DOHH2 (cell line): ENCODE results near the gene SNRNP48.

Source experiments
- CTCF ChIP-seq: fragments of 200-600 bp; sonication (generic); IDR thresholded peaks from one replicate; pipeline ENCODE4 v1.5.1; 2014; ENCODE audit warnings: antibody characterized with exemption, mild to moderate bottlenecking, low read depth, low read length; ENCODE audit not compliant: poor library complexity, severe bottlenecking
- EZH2phosphoT487 ChIP-seq: fragments of 200-600 bp; sonication (generic); IDR thresholded peaks from 2 replicates; pipeline ENCODE4 v1.6.1; 2017; ENCODE audit warnings: borderline replicate concordance, mild to moderate bottlenecking, antibody characterized with exemption, low read length, moderate library complexity, mixed read lengths

GRCh38 chr6:7566617-7567173 is 23.3 kb upstream of the SNRNP48 start:
- no peak for TF ChIP-seq CTCF
- TF ChIP-seq EZH2phosphoT487 = no peak
